ENCODE measurements around the gene HOXB8.

Gene HOXB8

GRCh38 chr17:48596000-48596734 is 18.9 kb downstream of the HOXB8 start:
- DNase-seq (ENCODE audit: low read depth) = no peak

GRCh38 chr17:48595278-48595999 is 19.7 kb downstream of the HOXB8 start:
- no peak for DNase-seq (ENCODE audit: low read depth)

GRCh38 chr17:48594538-48595277 is 20.4 kb downstream of the HOXB8 start:
- no peak for DNase-seq (ENCODE audit: low read depth)

- no peak for DNase-seq (ENCODE audit: low read depth)
Measured at GRCh38 chr17:48593840-48594537, 21.1 kb downstream of the HOXB8 start.

- DNase-seq (ENCODE audit: low read depth) = no peak
Measured at GRCh38 chr17:48593126-48593829, 21.8 kb downstream of the HOXB8 start, which contains the start of gene HOXB5. TSS of gene HOXB5 (minus strand) at chr17:48593779. CDS start at chr17:48593682, 97 bp downstream.

GRCh38 chr17:48592577-48592976 is 22.5 kb downstream of the HOXB8 start:
- DNase-seq (ENCODE audit: low read depth) = no peak

- no peak for DNase-seq (ENCODE audit: low read depth)
Measured at GRCh38 chr17:48592057-48592514, 23.0 kb downstream of the HOXB8 start.

- DNase-seq (ENCODE audit: low read depth) = no peak
Measured at GRCh38 chr17:48591255-48592056, 23.6 kb downstream of the HOXB8 start.

GRCh38 chr17:48590607-48591161 is 24.4 kb downstream of the HOXB8 start:
- DNase-seq (ENCODE audit: low read depth) = no peak

- no peak for DNase-seq (ENCODE audit: low read depth)
Measured at GRCh38 chr17:48589831-48590606, 25.1 kb downstream of the HOXB8 start, which contains the start of gene HOXB3. TSS of gene HOXB3 (minus strand) at chr17:48590241. CDS start at chr17:48552474, 37,767 bp downstream.

GRCh38 chr17:48589060-48589830 is 25.8 kb downstream of the HOXB8 start:
- no peak for DNase-seq (ENCODE audit: low read depth)

- DNase-seq (ENCODE audit: low read depth) = no peak
Measured at GRCh38 chr17:48588528-48588927, 26.6 kb downstream of the HOXB8 start.

- no peak for DNase-seq (ENCODE audit: low read depth)
Measured at GRCh38 chr17:48588074-48588415, 27.0 kb downstream of the HOXB8 start.

- DNase-seq (ENCODE audit: low read depth) = no peak
Measured at GRCh38 chr17:48587276-48588073, 27.6 kb downstream of the HOXB8 start.

GRCh38 chr17:48586355-48587258 is 28.5 kb downstream of the HOXB8 start:
- no peak for DNase-seq (ENCODE audit: low read depth)

- DNase-seq (ENCODE audit: low read depth) = no peak
Measured at GRCh38 chr17:48584223-48584741, 30.8 kb downstream of the HOXB8 start.

Measured in HS-27A (cell line).